NCI-H82 treated with DMSO at 0.1 percent for 48 hours (cell line): ENCODE measurements around the gene TBC1D10A.

Experiments
- DNase-seq: peaks from one replicate; lab custom pipeline; 2025; ENCODE audit not compliant: unreplicated experiment; lab: John Stamatoyannopoulos, UW

Gene TBC1D10A

DNA sequence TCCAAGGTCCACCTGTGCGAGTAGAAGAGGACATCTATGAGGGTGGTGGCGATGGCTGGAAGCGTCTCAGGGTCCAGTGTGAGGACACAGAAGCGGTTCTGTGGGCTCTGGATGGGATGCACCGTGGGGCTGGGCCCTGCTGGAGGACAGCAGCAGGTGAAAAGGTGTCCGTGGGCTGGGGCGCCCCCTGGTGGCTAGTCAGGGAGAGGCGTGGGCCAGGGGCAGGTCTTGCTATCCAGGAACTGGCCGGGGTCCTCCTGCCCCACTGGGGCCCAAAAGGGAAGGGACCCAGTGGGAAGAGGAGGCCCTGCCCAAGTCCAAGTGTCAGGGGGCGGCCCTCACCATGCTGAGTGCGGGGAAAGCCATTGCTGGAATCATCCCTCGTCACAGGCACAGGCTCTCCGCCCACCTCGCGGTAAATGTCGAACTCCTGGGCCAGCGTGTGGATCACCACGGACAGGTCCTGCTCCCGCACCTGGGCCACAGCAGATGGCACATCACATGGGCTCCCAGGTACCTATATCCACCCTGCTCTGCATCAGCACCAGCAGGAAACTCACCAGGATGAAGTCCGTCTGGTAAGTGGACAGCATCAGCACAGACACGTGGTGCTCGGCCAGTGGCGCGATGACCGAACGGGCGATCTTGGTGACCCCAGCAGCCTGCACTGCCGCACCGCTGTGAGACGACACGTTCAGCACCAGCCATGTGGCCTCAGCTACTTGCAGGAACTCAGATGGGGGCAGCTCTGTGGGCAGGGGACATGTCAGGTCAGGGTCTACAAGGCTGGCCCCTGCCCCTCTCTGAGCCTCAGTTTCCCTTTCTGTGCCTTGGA lies 39.7 kb downstream of the TBC1D10A start:
- peak; percentile 2 for DNase-seq

DNA sequence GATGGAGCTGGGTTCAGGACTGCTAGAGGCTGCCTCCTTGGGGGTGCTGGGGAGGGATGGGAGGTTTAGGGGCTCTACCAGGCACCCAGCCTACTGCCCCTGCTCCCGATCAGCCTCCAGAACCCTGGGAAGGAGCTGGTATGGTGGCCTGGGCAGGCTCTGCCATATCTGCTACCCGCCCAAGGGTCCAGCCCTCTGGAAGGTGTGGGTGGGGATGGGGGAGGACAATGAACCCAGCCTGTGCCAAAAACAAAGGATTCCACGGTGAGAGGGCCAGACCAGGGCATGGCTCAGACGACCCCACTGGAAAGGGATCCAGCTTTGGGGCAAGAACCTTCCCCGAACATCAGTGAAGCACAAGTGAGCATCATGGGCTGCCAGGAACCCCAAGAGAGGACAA lies 40.4 kb downstream of the TBC1D10A start:
- DNase-seq: no peak

DNA sequence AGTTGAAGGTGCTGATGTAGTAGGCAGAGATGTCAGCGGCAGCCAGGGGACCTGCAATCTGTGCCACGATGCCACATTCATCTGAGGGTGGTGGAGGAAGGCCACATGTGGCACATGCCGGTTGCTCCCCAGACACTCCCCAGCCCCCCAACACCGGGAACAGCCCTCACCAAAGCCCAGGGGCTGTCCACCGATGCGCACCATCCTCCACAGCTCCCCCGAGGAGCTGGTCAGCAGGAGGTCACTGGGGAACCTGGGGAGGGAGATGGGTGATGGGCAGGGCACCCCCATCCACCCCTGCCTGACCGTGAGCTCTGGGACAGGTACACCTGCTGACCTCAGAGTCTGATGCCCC lies 40.9 kb downstream of the TBC1D10A start:
- DNase-seq: no peak

DNA sequence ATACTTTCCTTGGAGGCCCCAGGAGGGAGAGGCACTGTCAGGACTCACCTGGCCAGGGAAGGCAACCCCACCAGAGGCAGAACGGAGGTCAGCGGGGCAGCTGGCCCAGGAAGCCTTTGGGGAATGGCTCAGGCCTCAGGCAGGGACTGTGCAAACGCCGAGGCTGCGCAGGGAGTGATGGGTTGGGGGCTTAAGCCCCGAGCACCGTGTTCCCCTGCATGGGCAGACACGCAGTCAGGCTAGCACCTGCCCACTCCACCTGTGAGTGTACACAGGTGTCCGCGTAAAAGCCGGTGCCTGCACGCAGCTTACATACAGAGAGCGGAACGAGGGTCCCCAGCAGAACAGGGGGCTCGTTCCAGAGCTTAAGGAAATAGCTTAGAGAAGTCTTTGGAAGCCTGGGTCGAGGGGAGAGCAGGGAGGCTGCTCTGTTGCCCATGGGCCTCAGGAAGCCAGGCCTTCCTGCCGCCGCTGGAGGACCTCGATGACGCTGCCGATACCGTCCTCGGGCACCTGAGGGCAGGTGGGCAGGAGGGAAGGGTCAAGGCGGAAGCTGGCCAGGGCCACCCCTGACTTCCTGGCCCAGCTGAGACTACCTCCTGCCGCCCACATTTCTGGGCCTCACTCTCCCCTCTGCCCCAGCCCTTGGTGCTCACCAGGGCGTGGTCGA lies 41.4 kb downstream of the TBC1D10A start:
- DNase-seq: no peak

DNA sequence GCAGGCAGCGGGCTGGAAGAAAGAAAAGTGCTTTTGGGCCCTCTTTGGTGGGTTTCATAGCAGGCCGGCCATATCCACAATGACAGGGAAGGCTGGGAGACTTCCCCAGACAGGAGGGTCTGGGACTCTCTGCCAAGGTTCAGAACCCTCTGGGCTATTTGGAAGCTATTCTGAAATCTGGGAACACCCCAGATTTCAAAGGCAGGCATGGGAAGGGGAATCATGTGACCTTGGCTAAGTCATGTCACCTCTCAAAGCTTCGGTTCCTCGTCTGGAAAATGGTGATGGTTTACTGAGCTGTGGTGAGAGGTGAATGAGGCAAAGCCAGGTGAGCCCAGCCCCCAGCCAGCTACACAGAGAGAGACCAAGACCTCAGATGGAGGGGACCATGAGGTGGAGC lies 42.1 kb downstream of the TBC1D10A start:
- DNase-seq: no peak

DNA sequence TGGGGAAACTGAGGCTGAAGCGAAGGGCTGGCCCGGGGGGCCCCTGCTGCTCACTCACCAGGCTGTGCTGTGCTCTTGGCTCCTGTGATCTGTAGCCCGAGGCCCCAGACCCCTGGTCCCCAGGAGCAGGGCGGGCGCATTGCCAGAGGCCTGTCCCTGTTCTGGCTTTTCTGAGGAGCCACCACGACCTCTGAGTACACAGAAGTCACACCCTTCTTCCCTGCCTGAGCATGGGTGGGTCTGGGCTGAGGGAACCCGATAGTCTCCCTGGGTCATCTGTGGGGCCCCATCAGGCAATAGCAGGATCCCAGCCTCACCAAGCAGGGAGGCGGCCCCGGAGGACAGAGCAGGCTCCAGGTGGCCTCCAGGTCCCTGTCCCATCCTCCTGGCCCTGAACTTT lies 42.6 kb downstream of the TBC1D10A start:
- DNase-seq: no peak

DNA sequence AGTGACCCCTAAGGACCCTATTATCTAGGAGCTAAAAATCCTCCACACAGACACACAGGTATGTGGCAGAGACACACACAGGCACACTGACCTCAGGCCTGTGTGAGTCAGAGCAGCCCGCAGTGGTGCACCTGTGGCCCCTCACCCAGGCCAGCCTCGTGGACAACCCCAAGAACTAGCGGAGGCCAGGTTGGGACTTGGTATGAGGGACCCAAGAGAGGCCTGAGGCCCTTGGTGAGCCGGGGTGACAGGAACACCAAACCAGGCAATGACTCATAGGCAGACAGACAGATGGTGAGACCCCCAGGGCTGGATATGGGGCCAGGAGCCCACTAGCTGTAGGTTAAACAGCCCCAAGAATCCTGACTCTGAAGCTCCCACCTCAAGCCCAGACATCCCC lies 43.4 kb downstream of the TBC1D10A start:
- no peak for DNase-seq

DNA sequence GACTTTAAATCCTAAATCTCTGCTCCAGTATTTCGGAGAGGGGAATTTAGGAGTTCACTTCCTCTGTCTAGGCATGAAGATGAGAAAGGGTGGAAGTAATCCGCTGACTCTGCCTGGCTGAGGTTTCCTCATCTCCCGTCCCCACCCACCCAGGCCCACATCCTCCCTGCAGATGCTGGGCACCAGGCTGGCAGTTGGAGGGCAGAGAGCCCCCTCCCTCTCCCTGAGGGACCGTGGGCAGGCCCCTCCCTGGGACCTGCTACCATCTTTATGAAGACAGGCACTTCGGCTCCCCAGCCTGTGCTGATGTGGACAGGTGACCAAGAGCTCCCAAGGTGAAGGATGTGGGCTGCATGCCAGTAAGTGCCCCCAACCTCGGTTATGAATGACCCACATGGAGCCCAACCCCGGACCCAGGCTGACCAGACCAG lies 44.1 kb downstream of the TBC1D10A start:
- no peak for DNase-seq

DNA sequence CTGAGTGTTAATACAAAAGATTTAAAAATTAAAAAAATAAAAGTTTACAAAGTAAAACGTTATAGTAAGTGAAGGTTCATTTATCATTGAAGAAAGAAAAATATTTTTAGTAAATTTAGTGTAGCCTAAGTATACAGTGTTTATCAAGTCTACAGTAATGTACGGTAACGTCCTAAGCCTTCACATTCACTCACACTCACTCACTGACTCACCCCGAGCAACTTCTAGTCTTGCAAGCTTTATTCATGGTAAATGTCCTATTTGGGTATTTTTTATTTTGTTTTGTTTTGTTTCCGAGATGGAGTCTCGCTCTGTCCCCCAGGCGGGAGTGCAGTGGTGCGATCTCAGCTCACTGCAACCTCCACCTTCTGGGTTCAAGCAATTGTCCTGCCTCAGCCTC lies 46.2 kb downstream of the TBC1D10A start:
- no peak for DNase-seq

DNA sequence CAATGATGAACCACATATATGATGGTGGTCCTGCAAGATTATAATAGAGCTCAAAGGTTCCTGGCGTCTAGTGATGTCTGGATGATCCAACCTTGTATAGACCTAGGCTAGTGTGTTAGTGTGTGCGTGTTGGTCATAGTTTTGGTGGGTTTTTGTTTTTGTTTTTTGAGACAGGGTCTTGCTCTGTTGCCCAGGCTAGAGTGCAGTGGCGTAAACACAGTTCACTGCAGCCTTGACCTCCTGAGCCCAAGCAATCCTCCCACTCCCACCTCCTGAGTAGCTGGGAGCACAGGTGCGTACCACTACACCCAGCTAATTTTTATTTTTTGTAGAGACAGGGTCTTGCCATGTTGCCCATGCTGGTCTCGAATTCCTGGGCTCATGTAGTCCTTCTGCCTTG lies 46.8 kb downstream of the TBC1D10A start:
- no peak for DNase-seq

DNA sequence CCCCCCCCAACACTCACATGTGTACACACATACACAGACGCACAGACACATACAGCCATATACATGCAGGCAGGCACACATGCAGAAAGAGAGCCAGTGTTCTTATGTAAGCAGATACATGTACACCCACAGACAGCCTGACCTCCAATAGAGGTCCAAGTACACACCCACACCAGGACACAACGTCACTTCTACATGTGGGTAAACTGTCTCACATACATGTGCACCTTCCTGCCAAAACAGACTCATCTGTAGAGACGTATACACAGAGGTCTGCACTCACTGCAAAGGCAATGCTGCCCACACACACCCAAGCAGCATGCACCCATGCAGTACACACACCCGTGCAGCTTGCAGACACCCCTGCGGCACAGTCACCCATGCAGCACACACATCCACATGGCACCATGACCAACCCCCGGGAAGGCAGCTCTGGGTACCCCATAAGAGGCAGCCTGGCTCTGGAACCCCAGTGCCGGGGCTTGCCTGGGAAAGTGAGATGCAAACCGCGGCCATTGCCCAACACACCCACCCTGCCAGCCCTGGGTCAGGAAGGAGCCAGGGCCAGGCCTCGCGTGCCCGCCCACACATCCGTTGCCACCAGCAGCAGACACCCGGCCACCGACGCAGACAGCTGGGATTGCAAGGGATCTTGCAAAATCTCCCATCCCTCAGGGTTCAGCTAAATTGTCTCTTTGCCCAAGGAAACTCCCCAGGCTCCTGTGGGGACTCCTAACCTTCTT lies 47.5 kb downstream of the TBC1D10A start:
- DNase-seq: no peak

DNA sequence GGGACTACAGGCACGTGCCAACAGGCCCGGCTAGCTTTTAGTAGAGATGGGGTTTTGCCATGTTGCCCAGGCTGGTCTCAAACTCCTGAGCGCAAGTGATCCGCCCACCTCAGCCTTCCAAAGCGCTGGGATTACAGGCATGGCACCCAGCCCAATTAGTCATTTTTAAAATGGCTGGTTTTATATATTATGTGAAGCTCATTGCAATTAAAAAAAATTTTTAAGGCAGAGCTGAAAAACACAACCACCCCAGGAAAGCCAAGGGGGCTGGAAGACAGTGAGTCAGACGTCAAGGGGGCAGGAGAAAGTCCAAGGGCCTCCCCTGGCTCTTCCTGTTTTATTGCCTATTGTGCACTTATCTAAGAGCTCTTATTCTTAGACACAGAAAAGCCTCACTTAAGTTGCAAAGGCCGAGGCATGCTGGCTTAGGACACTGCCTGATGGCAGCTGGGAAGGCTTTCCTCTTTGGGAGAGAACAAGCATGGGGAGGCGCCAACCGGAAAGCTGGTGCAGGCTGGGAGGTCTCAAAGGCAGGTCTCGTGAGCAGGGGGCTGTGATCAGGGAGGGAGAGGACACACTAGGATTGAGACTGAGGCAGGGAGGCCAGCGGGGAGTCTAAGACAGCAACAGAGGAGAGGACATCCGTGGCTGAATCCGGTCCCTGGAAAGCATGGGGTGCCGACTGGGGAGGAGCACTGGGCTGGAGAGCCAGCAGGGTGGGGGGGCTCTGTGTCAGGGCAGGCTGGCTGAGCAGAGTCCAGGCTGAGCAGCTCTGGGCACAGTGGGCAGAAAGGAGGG lies 49.0 kb downstream of the TBC1D10A start:
- no peak for DNase-seq

DNA sequence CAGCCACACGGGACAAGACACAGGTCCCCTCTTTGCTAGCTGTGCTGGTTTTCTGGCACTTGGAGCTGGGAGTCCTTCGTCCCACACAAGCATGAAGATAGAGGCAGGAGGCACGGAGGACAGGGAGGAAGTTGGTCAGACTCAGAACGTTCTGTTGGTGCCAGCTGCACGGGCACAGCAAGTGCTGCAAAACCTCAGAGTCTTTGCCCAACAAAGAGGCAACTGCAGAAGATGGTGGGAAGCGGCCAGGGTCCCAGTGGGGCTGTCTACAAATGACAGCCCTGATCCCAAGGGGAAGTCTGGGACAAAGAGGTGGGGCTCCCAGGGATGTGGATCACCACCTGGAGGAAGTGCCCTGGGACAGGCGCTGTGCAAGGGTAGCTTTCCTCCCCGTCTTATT lies 50.7 kb downstream of the TBC1D10A start:
- no peak for DNase-seq

DNA sequence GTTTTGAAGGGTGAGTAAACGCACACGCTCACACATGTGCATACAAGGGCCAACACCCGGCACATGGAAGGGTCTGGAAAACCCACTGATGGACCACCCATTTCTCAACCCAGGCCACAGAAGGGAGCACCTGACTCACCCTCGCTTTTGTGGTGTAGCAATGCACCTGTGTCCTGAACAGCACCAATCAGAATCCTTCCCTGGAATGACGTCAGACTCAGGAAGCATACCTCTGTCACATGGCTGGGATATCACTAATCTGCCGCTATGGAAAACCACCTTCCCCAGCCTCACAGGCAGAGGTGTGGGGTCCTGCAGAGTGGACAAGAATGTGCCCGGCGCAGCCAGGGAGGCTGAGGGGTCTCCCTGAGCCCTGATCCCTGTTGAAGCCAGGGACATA lies 51.1 kb downstream of the TBC1D10A start:
- DNase-seq: no peak

DNA sequence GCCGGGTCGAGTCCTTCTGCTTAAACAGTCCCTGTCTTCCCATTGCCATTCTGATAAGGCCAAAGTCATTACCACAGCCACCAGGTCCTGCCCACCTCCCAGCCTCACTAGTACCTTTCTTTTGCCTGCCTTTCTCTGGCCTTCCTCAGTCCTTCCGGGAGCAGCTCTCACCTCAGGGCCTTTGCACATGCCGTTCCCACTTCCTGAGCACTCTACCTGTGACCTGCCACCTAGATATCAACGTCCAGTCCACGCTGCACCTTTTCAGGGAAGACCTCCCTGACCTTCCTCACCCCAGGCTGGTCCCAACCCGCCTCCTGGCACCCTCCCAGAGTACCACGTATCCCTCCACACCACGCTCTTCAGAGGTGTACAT lies 52.3 kb downstream of the TBC1D10A start:
- no peak for DNase-seq

DNA sequence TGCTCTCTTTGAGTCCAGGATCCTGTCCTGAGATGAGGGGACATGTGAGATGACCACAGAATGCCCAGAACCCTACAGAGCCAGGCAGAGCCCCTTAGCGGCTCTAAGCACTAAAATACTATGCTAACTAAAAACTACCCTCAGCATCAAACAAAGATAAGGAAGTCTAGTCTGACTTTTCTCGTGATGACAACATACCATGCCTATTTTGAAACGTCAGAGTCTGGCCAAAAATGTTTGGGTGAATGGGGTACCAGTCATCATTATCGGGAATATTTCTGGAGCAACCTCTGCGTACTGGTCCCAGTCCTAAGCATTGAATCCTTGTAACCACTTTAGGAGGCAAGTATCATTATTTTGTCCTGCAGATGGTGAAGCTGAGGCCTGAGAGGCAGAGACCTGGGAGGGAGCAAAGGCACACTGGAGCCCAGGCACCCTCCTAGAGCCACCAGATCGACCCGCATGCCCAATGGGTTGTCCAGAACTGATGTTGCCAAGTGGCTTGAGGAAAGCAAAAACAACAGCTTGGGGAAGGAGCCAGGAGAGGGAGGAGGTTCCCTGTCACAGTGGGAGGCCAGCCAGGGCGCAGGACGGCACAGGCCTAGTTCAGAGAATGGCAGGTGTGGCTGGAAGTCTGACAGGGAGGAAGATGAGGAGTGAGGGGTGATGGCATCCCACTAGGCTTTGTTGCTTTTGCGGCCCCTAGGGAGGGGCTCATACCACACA lies 52.9 kb downstream of the TBC1D10A start:
- no peak for DNase-seq

DNA sequence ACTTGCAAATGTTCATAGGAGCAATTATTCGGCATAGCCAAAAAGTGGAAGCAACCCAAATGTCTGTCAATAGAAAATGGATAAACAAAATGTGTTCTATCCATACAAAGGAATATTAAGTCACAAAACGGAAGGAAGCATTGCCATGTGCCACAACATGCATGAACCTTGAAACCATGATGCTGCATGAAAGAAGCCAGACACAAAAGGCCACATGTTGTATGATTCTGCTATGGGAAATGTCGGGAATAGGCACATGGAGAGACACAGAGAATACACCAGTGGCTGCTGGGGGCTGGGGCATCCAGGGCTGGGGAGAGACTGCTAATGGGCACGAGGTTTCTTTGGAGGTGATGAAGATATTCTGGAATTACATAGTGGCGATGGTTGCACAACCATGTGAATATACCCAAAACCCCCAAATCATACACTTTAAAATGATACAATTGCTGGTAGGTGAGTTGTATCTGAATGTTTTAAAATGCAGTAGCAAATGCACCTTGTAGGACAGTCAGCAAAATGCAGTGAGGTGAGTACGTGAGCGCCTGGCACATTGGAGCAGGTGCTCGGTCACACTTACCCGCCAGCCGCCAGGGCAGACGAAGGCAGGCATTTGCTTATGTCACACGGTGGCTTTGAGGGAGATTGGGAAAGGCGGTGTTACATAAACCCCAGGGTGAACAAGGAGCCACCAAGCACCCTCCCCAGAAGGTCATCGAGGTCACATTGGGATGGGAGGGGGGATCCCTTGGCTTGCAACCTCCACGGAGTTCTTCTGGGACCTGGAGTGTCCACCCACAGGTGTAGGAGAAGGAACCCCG lies 53.8 kb downstream of the TBC1D10A start:
- no peak for DNase-seq

DNA sequence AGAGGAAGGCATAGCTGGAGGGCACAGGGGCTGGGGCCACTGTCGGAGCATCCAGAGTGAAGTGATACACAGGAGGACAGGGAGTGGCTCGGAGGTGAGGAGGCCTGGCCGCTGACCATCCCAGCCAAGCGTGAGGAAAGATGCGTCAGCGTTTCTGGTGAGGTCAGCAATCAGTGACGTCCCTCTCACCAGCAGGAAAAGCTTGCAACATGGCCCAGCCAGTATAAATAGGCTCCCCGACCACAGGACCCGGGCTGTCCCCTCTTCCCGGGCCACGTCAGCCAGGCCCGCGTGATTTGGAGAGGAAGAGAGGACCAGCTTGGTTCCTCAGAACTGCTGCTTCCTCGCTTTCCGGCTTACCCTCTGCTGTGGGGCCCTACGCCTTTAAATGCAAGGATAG lies 55.9 kb downstream of the TBC1D10A start:
- DNase-seq: no peak

DNA sequence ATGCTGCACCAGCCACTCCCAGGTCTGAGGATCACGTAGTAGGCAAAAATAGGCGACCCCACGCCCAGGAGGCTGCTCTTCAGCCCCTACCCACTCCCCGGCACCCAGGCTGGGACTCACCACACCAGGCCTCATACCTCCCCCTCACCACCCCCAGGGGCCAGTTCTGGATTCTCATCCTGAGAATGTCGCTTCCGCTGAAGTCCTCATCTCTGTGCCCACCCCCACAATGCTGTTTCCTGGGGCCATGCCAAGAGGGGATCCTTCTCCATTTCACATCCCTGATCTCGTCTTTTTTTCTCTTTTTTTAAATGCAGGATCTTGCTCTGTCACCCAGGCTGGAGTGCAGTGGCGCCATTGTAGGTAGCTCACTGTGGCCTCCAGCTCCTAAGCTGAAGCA lies 58.4 kb downstream of the TBC1D10A start:
- DNase-seq: no peak
